Gastrocnemius medialis (tissue), 4 donors: ENCODE measurements around the gene PRCD. TPM values are rescaled to one million over a fixed set of nuclear protein-coding genes. Genes with fewer than 3 reads are reported as not detected.
A peak's percentile ranks its signal among the peaks of the same experiment; 100 is the strongest.

Experiments used
- ATAC-seq, 2 donors: fragments of 150-250 bp; one replicate each; pipeline ENCODE4 v1.9.1; 2016
- DNase-seq, 2 donors: peaks; one replicate each; pipeline ENCODE4 v3.0.0-alpha.2; 2019
- H3K27ac ChIP-seq, 4 donors: fragments of 200-600 bp; sonication (generic); 1 replicate in 1 of 4; 2 replicates in 3 of 4; pipeline ENCODE4 v1.5.1; 2016 to 2018; ENCODE audit warnings: mild to moderate bottlenecking in 2 of 4, moderate library complexity in 1 of 4
- H3K27me3 ChIP-seq, 3 donors: fragments of 200-600 bp; sonication (generic) in 2 of 3; 1 replicate in 1 of 3; 2 replicates in 2 of 3; pipeline versions ENCODE4 v1.5.1 to v1.6.0; 2016 to 2019; ENCODE audit warnings: mild to moderate bottlenecking in 1 of 3, moderate library complexity in 1 of 3
- H3K36me3 ChIP-seq, 2 donors: fragments of 200-600 bp; sonication (generic) in 1 of 2; one replicate each; pipeline ENCODE4 v1.5.1; 2017 to 2018
- H3K4me1 ChIP-seq, 2 donors: fragments of 200-600 bp; sonication (generic) in 1 of 2; one replicate each; pipeline ENCODE4 v1.5.1; 2016 to 2017; ENCODE audit warnings: mild to moderate bottlenecking in 2 of 2
- H3K4me3 ChIP-seq, 4 donors: fragments of 200-600 bp; sonication (generic) in 3 of 4; 1 replicate in 1 of 4; 2 replicates in 3 of 4; pipeline ENCODE4 v1.5.1; 2016 to 2019; ENCODE audit warnings: mild to moderate bottlenecking in 2 of 4
- H3K9me3 ChIP-seq, 3 donors: fragments of 200-600 bp; sonication (generic) in 2 of 3; 1 replicate in 1 of 3; 2 replicates in 2 of 3; pipeline ENCODE4 v1.5.1; 2016 to 2019
- CTCF ChIP-seq, 5 experiments: fragments of 450-650 bp in 3 of 5; fragments of 200-600 bp in 2 of 5; sonication (generic) in 2 of 5; IDR thresholded peaks in 4 of 5; conservative IDR thresholded peaks in 1 of 5; 1 replicate in 4 of 5; 2 replicates in 1 of 5; pipeline ENCODE4 v1.5.1; 2016 to 2019; ENCODE audit warnings: antibody characterized with exemption in 5 of 5, mild to moderate bottlenecking in 3 of 5, moderate library complexity in 3 of 5
- POLR2A ChIP-seq, 2 donors: fragments of 450-650 bp; IDR thresholded peaks; one replicate each; pipeline ENCODE4 v1.6.1; 2017; ENCODE audit warnings: antibody characterized with exemption in 2 of 2, mild to moderate bottlenecking in 2 of 2, moderate library complexity in 2 of 2
- in situ Hi-C, 4 donors: fragments of 200-750 bp; cut with MboI; loops; one replicate each; pipeline versions ENCODE4 v1.15.0 to v1.8.0; 2017; ENCODE audit warnings: low sequenced_read_pairs in 4 of 4
- intact Hi-C: fragments of 100-400 bp; cut with DNase I; formaldehyde crosslinking; loops from one replicate; pipeline ENCODE4 v1.15.1; 2023; ENCODE audit warnings: low total_unique reads
- total RNA-seq, 4 donors: library from RNA; depleted of rRNA; stranded (reverse); fragments of >200 nt; gene quantifications; one replicate each; pipeline versions ENCODE4 v1.1.0 to v1.2.3, GENCODE V29; 2016

The PRCD gene
- total RNA-seq, result 1 to 10 TPM in 2 of 4 donors, under 1 TPM in 1, not detected in 1; 0.33 to 3.7 (median 1.1) TPM

GRCh38 chr17:76539631-76540271, at the start of gene PRCD:
Gene PRCD, plus strand, starts transcription at chr17:76540044. Its CDS starts 98 bp downstream, at chr17:76540142.
- DNase-seq (no peak), ATAC-seq (no peak)
- intact Hi-C loops, result no loop called here
- in situ Hi-C loops, result no loop called here
- peak within 1 kb of the TSS; percentile 77 to 90 (median 80) for H3K27ac ChIP-seq
- H3K9me3 ChIP-seq, result no peaks in the 10 kb centered on the region
- no peaks in the 10 kb centered on the region for H3K36me3 ChIP-seq
- peaks cover 0 to 13% (median 4%) of the 10 kb centered on the region in 3 donors for H3K27me3 ChIP-seq
- peaks cover 31 to 42% of the 10 kb centered on the region in 2 donors for H3K4me1 ChIP-seq
- peak within 1 kb of the TSS; percentile 47 to 62 (median 55) for H3K4me3 ChIP-seq
- TF ChIP-seq CTCF (IDR thresholded peaks at IDR 0.05 in 4 of 5, conservative IDR thresholded peaks at IDR 0.05 in 1 of 5), result no peak
- TF ChIP-seq POLR2A (IDR thresholded peaks at IDR 0.05), result no peak

DNA sequence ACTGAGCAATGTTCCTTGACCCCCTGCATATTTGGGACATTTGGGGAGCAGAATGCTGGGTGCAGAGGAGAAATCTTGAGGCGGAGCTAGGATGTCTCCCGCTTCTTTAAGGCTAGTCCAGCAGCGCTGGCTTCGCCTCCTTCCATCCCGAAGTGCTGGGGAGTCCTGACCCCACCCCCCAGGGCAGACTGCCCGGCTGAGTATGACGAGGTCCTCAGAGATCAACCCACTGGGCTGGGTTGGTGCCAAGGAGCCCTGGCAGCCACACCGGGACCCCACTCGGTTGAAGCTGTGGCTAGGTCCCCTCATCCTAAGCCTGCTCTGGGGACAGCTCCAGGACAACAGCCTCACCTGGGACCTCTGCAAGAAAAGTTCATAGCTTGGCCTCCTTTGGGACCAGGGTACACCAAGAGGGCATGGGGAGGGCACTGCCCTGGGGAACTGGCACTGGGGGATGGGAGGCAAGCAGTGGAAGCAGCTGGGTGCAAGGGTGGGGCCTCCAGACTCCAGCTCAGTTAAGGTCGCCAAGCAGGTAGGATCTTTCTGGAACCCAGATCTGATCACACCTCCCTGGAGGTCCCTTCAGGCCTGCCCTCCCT, 49.6 kb upstream of the PRCD start:
- H3K36me3 ChIP-seq, result peaks cover 0 to 8% of the 10 kb centered on the region in 2 donors
- no peaks in the 10 kb centered on the region for H3K27me3 ChIP-seq
- ATAC-seq (no peak), DNase-seq (no peak)
- H3K4me1 ChIP-seq, result peaks cover 9 to 17% of the 10 kb centered on the region in 2 donors
- TF ChIP-seq POLR2A (IDR thresholded peaks at IDR 0.05) (no peak), CTCF (IDR thresholded peaks at IDR 0.05 in 4 of 5, conservative IDR thresholded peaks at IDR 0.05 in 1 of 5) (no peak)
- in situ Hi-C loops (no loop called here), intact Hi-C loops (no loop called here)
- no peak overlapping the region for H3K4me3 ChIP-seq
- no peak overlapping the region for H3K27ac ChIP-seq
- no peaks in the 10 kb centered on the region for H3K9me3 ChIP-seq

DNA sequence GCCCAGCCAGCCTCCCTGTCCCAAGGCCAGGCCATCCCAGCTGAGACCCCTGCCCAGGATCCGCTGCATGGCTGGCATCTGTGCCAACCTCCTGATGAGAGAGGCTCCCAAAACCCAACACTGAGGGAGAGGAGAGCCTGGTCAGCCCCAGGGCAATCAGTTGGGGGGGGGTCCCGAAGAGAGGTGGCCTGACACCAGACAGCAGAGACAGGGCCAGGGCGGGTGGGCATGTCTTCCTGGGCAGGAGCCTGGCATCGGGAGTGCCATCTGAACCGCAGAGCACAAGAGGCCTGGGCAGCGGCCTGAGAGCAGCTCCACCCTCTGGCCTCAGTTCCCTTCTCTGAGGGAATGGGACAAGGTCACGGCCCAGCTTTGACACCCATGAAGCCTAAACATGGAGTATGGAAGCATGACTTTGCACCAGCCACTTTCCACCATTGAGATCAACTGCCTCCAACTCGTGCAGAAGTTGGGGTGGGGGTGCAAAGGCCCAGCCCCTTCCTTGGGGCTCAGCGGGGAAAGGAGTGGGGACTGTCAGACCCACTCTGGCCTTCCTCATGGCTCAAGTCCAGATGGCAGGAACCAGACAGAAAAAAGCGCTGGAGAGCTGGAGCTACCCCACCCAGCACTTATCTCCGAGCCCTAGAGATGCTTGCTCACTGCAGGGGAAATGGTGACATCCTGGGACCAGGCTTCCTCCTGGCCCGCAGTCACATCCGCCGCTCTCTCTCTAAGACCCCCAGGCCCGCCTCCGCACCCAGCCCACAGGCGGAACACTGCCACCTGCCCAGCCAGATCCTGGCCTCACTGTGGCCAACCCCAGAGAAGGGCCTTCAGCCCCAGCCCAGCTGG, 48.3 kb upstream of the PRCD start:
- Histone ChIP-seq H3K27ac (peak overlapping the region; percentile 25 to 75 (median 72)), H3K36me3 (peaks cover 0 to 8% of the 10 kb centered on the region in 2 donors), H3K27me3 (no peaks in the 10 kb centered on the region), H3K4me3 (no peak overlapping the region), H3K4me1 (peaks cover 12 to 17% of the 10 kb centered on the region in 2 donors), H3K9me3 (no peaks in the 10 kb centered on the region)
- TF ChIP-seq CTCF (IDR thresholded peaks at IDR 0.05 in 4 of 5, conservative IDR thresholded peaks at IDR 0.05 in 1 of 5) (no peak), POLR2A (IDR thresholded peaks at IDR 0.05) (no peak)
- in situ Hi-C loops, result no loop called here
- intact Hi-C loops, result no loop called here
- ATAC-seq, result no peak
- DNase-seq, result no peak

DNA sequence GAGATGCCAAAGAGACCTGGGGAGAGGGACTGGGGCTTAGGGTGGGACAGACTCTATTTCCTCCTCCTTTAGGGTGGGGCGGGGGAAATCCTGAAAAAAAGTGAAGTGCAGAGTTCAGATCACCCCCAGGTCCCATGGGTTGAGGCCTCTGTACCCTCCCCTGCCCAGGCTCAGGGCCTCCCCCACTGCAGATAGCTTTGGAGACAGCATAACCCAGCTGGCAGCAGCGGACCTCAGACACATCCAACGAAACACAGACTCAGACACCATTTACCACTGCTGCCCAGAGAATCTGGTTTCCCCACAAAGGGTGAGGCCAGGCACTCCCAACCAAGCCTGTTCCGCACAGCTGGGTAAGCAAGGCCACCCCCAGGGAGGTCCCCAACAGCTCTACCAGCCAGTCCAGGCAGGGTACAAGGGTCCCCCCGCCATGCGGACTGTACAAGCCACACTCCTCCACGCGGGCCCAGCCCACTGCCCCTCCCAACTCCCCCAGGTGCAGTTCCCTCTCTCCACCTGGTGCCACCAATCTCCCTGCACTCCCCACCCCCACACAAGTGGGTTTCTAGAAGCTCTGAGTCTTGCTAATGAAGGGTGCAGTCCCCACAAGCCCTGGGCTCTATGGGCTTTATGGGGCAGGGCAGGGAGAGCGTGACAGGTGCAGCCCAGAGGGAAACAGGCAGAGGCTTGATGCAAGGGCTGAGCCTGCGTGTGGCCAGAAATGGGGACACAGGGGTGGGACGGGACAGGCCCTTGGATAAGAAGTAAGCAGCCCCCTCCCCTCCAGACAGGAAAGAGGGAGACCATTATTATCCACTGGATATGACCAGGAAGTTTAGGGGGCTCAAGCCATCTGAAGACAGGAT, 47.5 kb upstream of the PRCD start:
- intact Hi-C loops, result no loop called here
- Histone ChIP-seq H3K27me3 (no peaks in the 10 kb centered on the region), H3K4me1 (peaks cover 17 to 25% of the 10 kb centered on the region in 2 donors), H3K36me3 (peaks cover 0 to 6% of the 10 kb centered on the region in 2 donors), H3K27ac (peak overlapping the region; percentile 59 to 75 (median 72)), H3K9me3 (no peaks in the 10 kb centered on the region), H3K4me3 (peak overlapping the region in 1 of 4 donors; percentile 29)
- TF ChIP-seq CTCF (IDR thresholded peaks at IDR 0.05 in 4 of 5, conservative IDR thresholded peaks at IDR 0.05 in 1 of 5) (no peak), POLR2A (IDR thresholded peaks at IDR 0.05) (no peak)
- in situ Hi-C loops, result no loop called here
- DNase-seq, result no peak
- no peak for ATAC-seq
